Measurements from ENCODE around the gene TMEM72.
A peak's percentile ranks its signal among the peaks of the same experiment; 100 is the strongest.

TMEM72 gene

DNA sequence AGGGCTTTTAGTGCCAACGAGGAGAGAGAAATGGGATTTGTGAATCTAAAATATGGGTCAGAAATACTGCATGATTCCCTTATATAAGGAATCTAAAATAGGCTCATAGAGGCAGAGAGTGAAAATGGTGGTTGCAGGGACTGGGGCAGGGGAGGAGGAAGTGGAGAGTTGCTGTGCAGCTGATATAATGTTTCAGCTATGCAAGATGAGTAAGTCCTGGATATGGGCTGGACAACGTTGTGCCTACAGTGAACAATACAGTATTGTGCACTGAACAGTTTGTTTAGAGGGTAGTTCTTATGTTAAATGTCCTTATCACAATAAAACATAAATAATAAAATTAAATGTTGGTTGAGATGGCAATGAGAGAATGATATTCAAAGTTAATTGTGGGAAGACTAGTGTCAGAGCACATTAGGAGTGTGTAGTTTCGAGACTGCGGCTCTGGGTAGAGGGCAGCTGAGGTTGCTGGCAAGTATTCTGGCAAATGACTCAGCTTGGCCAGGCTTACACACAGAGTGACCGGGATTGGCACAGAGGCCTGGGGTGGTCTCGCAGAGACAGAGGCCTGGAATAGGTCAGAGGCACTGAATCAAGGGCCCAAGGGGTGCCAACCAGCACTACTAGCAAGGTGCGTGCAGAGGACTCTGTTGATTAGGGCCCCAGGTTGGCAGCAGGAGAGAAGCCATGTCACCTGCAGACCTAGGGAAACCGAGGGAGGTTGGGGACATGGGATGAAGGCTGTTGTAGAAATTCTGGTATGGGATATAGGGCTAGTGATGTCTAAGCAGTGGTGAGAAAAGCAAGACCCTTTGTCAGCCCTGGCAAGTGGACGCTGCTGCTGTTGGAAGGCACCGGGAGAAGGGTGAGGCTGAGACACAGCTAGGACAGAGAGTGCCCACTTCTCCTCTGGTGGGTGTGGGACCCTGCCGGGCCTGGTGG is 70.3 kb downstream of the TMEM72 start (continued):
- TF ChIP-seq, protein P1, sequence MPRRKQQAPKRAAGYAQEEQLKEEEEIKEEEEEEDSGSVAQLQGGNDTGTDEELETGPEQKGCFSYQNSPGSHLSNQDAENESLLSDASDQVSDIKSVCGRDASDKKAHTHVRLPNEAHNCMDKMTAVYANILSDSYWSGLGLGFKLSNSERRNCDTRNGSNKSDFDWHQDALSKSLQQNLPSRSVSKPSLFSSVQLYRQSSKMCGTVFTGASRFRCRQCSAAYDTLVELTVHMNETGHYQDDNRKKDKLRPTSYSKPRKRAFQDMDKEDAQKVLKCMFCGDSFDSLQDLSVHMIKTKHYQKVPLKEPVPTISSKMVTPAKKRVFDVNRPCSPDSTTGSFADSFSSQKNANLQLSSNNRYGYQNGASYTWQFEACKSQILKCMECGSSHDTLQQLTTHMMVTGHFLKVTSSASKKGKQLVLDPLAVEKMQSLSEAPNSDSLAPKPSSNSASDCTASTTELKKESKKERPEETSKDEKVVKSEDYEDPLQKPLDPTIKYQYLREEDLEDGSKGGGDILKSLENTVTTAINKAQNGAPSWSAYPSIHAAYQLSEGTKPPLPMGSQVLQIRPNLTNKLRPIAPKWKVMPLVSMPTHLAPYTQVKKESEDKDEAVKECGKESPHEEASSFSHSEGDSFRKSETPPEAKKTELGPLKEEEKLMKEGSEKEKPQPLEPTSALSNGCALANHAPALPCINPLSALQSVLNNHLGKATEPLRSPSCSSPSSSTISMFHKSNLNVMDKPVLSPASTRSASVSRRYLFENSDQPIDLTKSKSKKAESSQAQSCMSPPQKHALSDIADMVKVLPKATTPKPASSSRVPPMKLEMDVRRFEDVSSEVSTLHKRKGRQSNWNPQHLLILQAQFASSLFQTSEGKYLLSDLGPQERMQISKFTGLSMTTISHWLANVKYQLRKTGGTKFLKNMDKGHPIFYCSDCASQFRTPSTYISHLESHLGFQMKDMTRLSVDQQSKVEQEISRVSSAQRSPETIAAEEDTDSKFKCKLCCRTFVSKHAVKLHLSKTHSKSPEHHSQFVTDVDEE (CRISPR knock-in tag; IDR thresholded peaks at IDR 0.05), result no peak
- TF ChIP-seq ESRRG (CRISPR knock-in tag; IDR thresholded peaks at IDR 0.05), result no peak
- peak; percentile 60; the same call in 1 of the 2 replicates for TF ChIP-seq ISL1 (CRISPR knock-in tag; IDR thresholded peaks at IDR 0.05)
- no peak for TF ChIP-seq ARNTL (CRISPR knock-in tag; IDR thresholded peaks at IDR 0.05; ENCODE audit: borderline replicate concordance, low read depth)
- TF ChIP-seq ZFP30 (CRISPR knock-in tag; IDR thresholded peaks at IDR 0.05), result no peak
- TF ChIP-seq RARB (CRISPR knock-in tag; IDR thresholded peaks at IDR 0.05), result no peak
- TF ChIP-seq CSDC2 (CRISPR knock-in tag; IDR thresholded peaks at IDR 0.05), result 0 out of 2 replicates have a peak, but pooled peaks have one; percentile 11
- 0 out of 2 replicates have a peak, but pooled peaks have one; percentile 19 for TF ChIP-seq SNAI2 (CRISPR knock-in tag; IDR thresholded peaks at IDR 0.05)
- TF ChIP-seq, protein P2, sequence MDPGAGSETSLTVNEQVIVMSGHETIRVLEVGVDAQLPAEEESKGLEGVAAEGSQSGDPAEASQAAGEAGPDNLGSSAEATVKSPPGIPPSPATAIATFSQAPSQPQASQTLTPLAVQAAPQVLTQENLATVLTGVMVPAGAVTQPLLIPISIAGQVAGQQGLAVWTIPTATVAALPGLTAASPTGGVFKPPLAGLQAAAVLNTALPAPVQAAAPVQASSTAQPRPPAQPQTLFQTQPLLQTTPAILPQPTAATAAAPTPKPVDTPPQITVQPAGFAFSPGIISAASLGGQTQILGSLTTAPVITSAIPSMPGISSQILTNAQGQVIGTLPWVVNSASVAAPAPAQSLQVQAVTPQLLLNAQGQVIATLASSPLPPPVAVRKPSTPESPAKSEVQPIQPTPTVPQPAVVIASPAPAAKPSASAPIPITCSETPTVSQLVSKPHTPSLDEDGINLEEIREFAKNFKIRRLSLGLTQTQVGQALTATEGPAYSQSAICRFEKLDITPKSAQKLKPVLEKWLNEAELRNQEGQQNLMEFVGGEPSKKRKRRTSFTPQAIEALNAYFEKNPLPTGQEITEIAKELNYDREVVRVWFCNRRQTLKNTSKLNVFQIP (CRISPR knock-in tag; IDR thresholded peaks at IDR 0.05; ENCODE audit: borderline replicate concordance, low read depth), result no peak
- TF ChIP-seq, protein P3, sequence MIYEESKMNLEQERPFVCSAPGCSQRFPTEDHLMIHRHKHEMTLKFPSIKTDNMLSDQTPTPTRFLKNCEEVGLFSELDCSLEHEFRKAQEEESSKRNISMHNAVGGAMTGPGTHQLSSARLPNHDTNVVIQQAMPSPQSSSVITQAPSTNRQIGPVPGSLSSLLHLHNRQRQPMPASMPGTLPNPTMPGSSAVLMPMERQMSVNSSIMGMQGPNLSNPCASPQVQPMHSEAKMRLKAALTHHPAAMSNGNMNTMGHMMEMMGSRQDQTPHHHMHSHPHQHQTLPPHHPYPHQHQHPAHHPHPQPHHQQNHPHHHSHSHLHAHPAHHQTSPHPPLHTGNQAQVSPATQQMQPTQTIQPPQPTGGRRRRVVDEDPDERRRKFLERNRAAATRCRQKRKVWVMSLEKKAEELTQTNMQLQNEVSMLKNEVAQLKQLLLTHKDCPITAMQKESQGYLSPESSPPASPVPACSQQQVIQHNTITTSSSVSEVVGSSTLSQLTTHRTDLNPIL (CRISPR knock-in tag; IDR thresholded peaks at IDR 0.05; ENCODE audit: low read depth), result no peak
- 0 out of 2 replicates have a peak, but pooled peaks have one; percentile 65 for TF ChIP-seq ZC3H10 (CRISPR knock-in tag; IDR thresholded peaks at IDR 0.05)
- TF ChIP-seq PPARA (CRISPR knock-in tag; IDR thresholded peaks at IDR 0.05; ENCODE audit: borderline replicate concordance), result no peak

DNA sequence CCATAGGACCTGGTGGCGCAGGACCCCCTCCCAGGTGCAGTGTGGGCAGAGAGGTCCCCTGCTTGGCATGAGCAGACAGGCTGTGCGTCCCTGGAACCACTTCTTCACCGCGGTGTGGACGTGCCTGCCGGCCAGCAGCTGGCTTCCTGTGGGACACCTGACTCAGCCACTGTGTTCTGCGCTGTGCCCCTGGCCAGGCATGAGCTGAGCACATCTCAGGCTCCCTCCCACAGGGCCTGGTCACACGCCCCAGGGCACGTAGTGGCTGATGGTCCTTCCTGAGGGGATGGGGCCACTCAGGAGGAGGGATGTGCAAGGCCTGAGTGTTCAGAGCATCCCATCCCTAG is 71.0 kb downstream of the TMEM72 start:
- no peak for TF ChIP-seq ARNTL (CRISPR knock-in tag; IDR thresholded peaks at IDR 0.05; ENCODE audit: borderline replicate concordance, low read depth)
- ATAC-seq, result no peak

DNA sequence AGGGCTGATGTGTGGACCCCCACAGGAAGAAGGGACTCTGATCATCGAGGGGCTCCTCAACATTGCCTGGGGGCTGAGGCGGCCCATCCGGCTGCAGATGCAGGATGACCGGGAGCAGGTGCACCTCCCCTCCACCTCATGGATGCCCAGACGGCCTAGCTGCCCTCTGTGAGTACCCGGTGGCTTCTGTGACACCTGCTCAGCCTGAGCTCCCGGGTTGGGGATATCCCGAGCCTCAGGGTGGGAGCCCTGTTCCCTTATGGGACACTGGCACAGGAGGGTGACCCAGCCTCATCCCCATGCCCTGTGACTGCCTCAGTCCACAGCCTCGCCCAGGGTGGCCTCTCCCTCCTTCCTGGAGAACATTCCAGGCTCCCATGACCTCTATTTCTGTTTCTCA is 71.4 kb downstream of the TMEM72 start:
- TF ChIP-seq ISL1 (CRISPR knock-in tag; IDR thresholded peaks at IDR 0.05) (no peak), ZNF70 (CRISPR knock-in tag; IDR thresholded peaks at IDR 0.05) (no peak), BACH2 (CRISPR knock-in tag; IDR thresholded peaks at IDR 0.05; ENCODE audit: borderline replicate concordance) (no peak), ARNTL (CRISPR knock-in tag; IDR thresholded peaks at IDR 0.05; ENCODE audit: borderline replicate concordance, low read depth) (no peak), ZNF565 (CRISPR knock-in tag; conservative IDR thresholded peaks at IDR 0.05; ENCODE audit: low read depth) (no peak), ESRRG (CRISPR knock-in tag; IDR thresholded peaks at IDR 0.05) (no peak), PPARA (CRISPR knock-in tag; IDR thresholded peaks at IDR 0.05; ENCODE audit: borderline replicate concordance) (no peak), SNAI2 (CRISPR knock-in tag; IDR thresholded peaks at IDR 0.05) (no peak), ZFP3 (CRISPR knock-in tag; IDR thresholded peaks at IDR 0.05) (no peak), TOX (CRISPR knock-in tag; IDR thresholded peaks at IDR 0.05; ENCODE audit: borderline replicate concordance) (no peak), GLIS3 (CRISPR knock-in tag; IDR thresholded peaks at IDR 0.05) (no peak), TCF4 (CRISPR knock-in tag; IDR thresholded peaks at IDR 0.05; ENCODE audit: borderline replicate concordance) (no peak), OSR1 (CRISPR knock-in tag; IDR thresholded peaks at IDR 0.05) (no peak)
- TF ChIP-seq, protein P2 (CRISPR knock-in tag; IDR thresholded peaks at IDR 0.05; ENCODE audit: borderline replicate concordance, low read depth), result no peak
- TF ChIP-seq, protein P4, sequence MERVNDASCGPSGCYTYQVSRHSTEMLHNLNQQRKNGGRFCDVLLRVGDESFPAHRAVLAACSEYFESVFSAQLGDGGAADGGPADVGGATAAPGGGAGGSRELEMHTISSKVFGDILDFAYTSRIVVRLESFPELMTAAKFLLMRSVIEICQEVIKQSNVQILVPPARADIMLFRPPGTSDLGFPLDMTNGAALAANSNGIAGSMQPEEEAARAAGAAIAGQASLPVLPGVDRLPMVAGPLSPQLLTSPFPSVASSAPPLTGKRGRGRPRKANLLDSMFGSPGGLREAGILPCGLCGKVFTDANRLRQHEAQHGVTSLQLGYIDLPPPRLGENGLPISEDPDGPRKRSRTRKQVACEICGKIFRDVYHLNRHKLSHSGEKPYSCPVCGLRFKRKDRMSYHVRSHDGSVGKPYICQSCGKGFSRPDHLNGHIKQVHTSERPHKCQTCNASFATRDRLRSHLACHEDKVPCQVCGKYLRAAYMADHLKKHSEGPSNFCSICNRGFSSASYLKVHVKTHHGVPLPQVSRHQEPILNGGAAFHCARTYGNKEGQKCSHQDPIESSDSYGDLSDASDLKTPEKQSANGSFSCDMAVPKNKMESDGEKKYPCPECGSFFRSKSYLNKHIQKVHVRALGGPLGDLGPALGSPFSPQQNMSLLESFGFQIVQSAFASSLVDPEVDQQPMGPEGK (CRISPR knock-in tag; IDR thresholded peaks at IDR 0.05; ENCODE audit: borderline replicate concordance), result no peak
- TF ChIP-seq, protein P5, sequence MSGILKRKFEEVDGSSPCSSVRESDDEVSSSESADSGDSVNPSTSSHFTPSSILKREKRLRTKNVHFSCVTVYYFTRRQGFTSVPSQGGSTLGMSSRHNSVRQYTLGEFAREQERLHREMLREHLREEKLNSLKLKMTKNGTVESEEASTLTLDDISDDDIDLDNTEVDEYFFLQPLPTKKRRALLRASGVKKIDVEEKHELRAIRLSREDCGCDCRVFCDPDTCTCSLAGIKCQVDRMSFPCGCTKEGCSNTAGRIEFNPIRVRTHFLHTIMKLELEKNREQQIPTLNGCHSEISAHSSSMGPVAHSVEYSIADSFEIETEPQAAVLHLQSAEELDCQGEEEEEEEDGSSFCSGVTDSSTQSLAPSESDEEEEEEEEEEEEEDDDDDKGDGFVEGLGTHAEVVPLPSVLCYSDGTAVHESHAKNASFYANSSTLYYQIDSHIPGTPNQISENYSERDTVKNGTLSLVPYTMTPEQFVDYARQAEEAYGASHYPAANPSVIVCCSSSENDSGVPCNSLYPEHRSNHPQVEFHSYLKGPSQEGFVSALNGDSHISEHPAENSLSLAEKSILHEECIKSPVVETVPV (CRISPR knock-in tag; IDR thresholded peaks at IDR 0.05), result no peak
- ATAC-seq, result no peak

Measured in SK-N-SH treated with all-trans-retinoic acid at 6 μM for 48 hours (cell line).